ENCODE measurements around the gene MMP28. TPM values are rescaled to one million over a fixed set of nuclear protein-coding genes. Genes with fewer than 3 reads are reported as not detected.

Gene MMP28
- total RNA-seq, 4 donors from 2014 or later = 2.9 to 58.4 (median 11.0) TPM

DNA sequence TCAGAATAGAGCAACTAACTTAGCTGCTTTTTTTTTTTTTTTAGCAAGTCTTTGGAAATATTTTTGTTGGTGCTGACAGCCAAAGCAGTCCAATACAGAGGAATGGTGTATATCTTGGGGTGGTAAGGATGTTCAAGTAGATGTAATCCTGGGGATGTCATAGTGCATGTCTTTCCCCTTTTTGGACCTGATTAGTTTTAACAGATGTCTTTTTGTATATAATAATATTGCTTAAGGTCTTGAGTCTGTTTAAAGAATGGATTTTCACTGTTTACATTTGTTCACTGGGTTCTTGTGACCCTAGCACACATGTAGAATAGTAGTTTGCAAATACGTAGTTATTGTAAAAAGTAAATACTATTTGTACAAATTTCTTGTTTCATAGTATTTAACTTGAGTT, 21.8 kb upstream of the MMP28 start:
- Histone ChIP-seq H3K36me3 (no peaks in the 10 kb centered on the region), H3K27me3 (no peaks in the 10 kb centered on the region), H3K27ac (no peak overlapping the region), H3K4me3 (no peak overlapping the region), H3K4me1 (peaks cover 3 to 6% of the 10 kb centered on the region in 2 donors), H3K9me3 (no peaks in the 10 kb centered on the region)
- intact Hi-C loops (cut with DNase I; ENCODE audit: low total_unique reads) = no loop called here
- DNase-seq = no peak
- TF ChIP-seq, protein P1, sequence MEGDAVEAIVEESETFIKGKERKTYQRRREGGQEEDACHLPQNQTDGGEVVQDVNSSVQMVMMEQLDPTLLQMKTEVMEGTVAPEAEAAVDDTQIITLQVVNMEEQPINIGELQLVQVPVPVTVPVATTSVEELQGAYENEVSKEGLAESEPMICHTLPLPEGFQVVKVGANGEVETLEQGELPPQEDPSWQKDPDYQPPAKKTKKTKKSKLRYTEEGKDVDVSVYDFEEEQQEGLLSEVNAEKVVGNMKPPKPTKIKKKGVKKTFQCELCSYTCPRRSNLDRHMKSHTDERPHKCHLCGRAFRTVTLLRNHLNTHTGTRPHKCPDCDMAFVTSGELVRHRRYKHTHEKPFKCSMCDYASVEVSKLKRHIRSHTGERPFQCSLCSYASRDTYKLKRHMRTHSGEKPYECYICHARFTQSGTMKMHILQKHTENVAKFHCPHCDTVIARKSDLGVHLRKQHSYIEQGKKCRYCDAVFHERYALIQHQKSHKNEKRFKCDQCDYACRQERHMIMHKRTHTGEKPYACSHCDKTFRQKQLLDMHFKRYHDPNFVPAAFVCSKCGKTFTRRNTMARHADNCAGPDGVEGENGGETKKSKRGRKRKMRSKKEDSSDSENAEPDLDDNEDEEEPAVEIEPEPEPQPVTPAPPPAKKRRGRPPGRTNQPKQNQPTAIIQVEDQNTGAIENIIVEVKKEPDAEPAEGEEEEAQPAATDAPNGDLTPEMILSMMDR (IDR thresholded peaks at IDR 0.05) = no peak
- no peak for TF ChIP-seq POLR2A (IDR thresholded peaks at IDR 0.05)

DNA sequence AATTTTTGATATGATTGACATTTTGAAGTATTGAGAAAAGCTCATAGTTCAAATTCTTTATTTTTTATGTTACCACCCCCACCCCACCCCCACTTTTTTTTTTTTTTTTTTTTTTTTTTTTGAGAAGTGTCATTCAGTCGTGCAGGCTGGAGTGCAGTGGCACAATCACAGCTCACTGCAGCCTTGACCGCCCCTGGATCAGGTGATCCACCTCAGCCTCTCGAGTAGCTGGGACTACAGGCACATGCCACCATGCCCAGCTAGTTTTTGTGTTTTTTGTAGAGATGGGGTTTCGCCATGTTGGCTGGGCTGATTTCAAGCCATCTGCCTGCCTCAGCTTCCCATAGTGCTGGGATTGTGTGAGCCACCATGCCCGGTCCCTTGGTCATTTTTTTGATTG, 21.3 kb upstream of the MMP28 start:
- Histone ChIP-seq H3K36me3 (no peaks in the 10 kb centered on the region), H3K27me3 (no peaks in the 10 kb centered on the region), H3K4me1 (peaks cover 3 to 6% of the 10 kb centered on the region in 2 donors), H3K27ac (no peak overlapping the region), H3K9me3 (no peaks in the 10 kb centered on the region), H3K4me3 (no peak overlapping the region)
- intact Hi-C loops (cut with DNase I; ENCODE audit: low total_unique reads) = no loop called here
- no peak for DNase-seq
- TF ChIP-seq, protein P1 (IDR thresholded peaks at IDR 0.05) = no peak
- TF ChIP-seq POLR2A (IDR thresholded peaks at IDR 0.05) = no peak

DNA sequence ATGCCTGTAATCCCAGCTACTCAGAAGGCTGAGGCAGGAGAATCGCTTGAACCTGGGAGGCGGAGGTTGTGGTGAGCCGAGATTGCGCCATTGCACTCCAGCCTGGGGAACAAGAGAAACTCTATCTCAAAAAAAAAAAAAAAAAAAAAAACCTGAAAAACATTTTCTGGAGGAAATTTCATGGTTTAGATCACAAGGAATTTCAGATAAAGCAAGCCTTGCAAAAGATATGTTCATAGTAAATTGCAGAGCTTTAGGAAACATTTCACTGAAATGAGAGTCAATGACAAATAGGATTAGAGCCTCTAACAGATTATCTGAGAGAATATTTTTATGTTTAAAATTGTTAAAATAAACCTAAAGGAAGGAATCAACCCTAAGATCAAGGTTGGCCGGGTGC, 17.0 kb upstream of the MMP28 start:
- H3K9me3 ChIP-seq = no peaks in the 10 kb centered on the region
- H3K4me1 ChIP-seq = peaks cover 6 to 7% of the 10 kb centered on the region in 2 donors
- no peaks in the 10 kb centered on the region for H3K27me3 ChIP-seq
- no peak overlapping the region for H3K27ac ChIP-seq
- intact Hi-C loops (cut with DNase I; ENCODE audit: low total_unique reads) = no loop called here
- no peak for DNase-seq
- H3K4me3 ChIP-seq = no peak overlapping the region
- H3K36me3 ChIP-seq = no peaks in the 10 kb centered on the region
- no peak for TF ChIP-seq POLR2A (IDR thresholded peaks at IDR 0.05)
- TF ChIP-seq, protein P1 (IDR thresholded peaks at IDR 0.05) = no peak

DNA sequence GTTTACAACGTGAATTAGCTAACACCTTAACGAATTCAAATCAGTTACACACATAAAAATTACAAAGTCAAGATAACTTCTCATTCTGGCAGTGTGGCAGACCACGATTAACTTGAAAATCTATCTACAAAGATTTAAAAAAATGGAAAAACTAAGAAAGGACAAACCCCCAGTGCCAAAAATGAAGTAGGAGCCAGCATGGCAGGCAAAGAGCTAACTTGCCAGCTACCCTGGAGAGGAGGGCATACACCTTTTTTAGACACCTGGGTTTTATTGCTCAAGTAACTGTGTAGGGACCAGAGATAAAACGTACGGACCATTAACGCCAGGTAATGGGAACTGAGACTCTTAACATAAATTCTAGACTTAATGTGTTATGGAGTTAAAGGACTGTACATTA, 16.3 kb upstream of the MMP28 start:
- no peak overlapping the region for H3K27ac ChIP-seq
- intact Hi-C loops (cut with DNase I; ENCODE audit: low total_unique reads) = no loop called here
- H3K36me3 ChIP-seq = no peaks in the 10 kb centered on the region
- DNase-seq = no peak
- TF ChIP-seq, protein P1 (IDR thresholded peaks at IDR 0.05) = no peak
- no peak for TF ChIP-seq POLR2A (IDR thresholded peaks at IDR 0.05)
- H3K4me3 ChIP-seq = no peak overlapping the region
- peaks cover 5 to 6% of the 10 kb centered on the region in 2 donors for H3K4me1 ChIP-seq
- H3K27me3 ChIP-seq = no peaks in the 10 kb centered on the region
- no peaks in the 10 kb centered on the region for H3K9me3 ChIP-seq

DNA sequence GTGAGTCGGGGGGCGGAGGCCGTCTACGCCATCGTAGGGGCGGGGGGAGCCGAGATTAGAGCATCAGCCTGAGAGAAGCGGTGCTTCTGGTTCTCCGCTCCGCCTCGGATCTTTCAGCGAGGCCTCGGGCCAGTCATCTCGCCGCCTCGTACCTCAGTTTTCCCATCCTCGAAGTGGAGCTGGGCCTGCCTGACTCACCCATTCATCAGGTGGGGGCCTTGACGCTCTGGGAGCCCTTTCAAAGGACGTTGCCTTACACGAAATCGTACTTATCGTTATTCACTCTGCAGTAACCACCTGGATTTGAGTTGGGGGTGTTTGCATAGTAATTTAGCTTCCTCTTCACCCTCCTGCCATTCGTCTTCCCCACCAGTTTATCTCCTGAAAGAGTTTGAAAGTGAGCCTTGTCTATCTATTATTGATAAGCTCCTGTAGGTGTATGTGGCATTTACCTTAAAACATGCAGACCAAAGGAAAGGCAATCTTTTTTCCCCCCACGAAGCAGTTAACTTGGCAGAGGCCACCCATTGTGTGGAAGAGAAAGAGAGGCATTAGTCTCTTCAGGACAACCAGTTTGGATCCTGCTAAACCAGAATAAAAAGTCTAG, 14.5 kb upstream of the MMP28 start:
- Histone ChIP-seq H3K9me3 (no peaks in the 10 kb centered on the region), H3K27ac (peak overlapping the region; percentile 98 to 99), H3K4me1 (peaks cover 4 to 5% of the 10 kb centered on the region in 2 donors), H3K36me3 (no peaks in the 10 kb centered on the region), H3K27me3 (no peaks in the 10 kb centered on the region), H3K4me3 (peak overlapping the region; percentile 98 to 100)
- intact Hi-C loops (cut with DNase I; ENCODE audit: low total_unique reads) = loop anchor here (5.0 kb wide), 1 partner anchor 43 kb away; no protein-coding TSS in a partner anchor
- DNase-seq = no peak
- TF ChIP-seq POLR2A (IDR thresholded peaks at IDR 0.05) = no peak
- TF ChIP-seq, protein P1 (IDR thresholded peaks at IDR 0.05) = no peak
